Sigmoid colon (tissue), 4 donors: Measurements from ENCODE around the gene EED.

Experiments
- EP300 ChIP-seq, 4 donors: sonication (generic); formaldehyde crosslinking; IDR thresholded peaks; one replicate each; pipeline ENCODE4 v1.6.1; 2017; ENCODE audit warnings: antibody characterized with exemption in 4 of 4
- POLR2A ChIP-seq, 2 donors: fragments of 450-650 bp; IDR thresholded peaks; one replicate each; pipeline ENCODE4 v1.6.1; 2016; ENCODE audit warnings: antibody characterized with exemption in 2 of 2, mild to moderate bottlenecking in 2 of 2, moderate library complexity in 2 of 2
- TF ChIP-seq, protein P1 (sequence below), 4 experiments: fragments of 450-650 bp in 3 of 4; fragments of 200-600 bp in 1 of 4; IDR thresholded peaks; one replicate each; pipeline ENCODE4 v1.5.1; 2016 to 2019; ENCODE audit warnings: antibody characterized with exemption in 4 of 4, mild to moderate bottlenecking in 3 of 4, moderate library complexity in 2 of 4

DNA sequence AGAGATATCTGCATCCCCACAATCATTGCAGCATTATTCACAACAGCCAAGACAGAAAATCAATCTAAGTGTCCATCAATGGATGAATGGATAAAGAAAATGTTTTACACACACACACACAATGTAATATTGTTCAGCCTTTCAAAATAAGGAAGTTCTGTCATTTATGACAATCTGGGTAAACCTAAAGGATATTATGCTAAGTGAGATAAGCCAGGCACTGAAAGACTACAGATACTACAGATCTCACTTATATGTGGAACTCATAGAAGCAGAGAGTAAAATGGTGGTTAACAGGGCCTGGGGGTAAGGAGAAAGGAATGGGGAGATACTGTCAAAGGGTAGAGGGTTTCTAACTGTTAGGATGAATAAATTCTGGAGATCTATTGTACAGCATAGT lies 36.0 kb upstream of the EED start:
- TF ChIP-seq EP300 (IDR thresholded peaks at IDR 0.05) (no peak), POLR2A (IDR thresholded peaks at IDR 0.05) (no peak)
- TF ChIP-seq, protein P1, sequence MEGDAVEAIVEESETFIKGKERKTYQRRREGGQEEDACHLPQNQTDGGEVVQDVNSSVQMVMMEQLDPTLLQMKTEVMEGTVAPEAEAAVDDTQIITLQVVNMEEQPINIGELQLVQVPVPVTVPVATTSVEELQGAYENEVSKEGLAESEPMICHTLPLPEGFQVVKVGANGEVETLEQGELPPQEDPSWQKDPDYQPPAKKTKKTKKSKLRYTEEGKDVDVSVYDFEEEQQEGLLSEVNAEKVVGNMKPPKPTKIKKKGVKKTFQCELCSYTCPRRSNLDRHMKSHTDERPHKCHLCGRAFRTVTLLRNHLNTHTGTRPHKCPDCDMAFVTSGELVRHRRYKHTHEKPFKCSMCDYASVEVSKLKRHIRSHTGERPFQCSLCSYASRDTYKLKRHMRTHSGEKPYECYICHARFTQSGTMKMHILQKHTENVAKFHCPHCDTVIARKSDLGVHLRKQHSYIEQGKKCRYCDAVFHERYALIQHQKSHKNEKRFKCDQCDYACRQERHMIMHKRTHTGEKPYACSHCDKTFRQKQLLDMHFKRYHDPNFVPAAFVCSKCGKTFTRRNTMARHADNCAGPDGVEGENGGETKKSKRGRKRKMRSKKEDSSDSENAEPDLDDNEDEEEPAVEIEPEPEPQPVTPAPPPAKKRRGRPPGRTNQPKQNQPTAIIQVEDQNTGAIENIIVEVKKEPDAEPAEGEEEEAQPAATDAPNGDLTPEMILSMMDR (IDR thresholded peaks at IDR 0.05), result no peak
